Mucosa of rectum (tissue), 2 donors: ENCODE data around the gene RFFL.

Source experiments
- H3K27ac ChIP-seq, 2 donors: one replicate each; pipeline ENCODE4 v1.7.0; 2013; ENCODE audit warnings: inconsistent platforms in 2 of 2, low read depth in 2 of 2, low read length in 2 of 2
- H3K27me3 ChIP-seq, 2 donors: one replicate each; pipeline ENCODE4 v1.7.0; 2013; ENCODE audit warnings: low read length in 2 of 2; ENCODE audit not compliant: control insufficient read depth in 2 of 2, insufficient read depth in 2 of 2
- H3K36me3 ChIP-seq, 2 donors: one replicate each; pipeline ENCODE4 v1.7.0; 2013; ENCODE audit warnings: low read length in 2 of 2; ENCODE audit not compliant: control insufficient read depth in 2 of 2, insufficient read depth in 2 of 2
- H3K4me1 ChIP-seq, 2 donors: one replicate each; pipeline ENCODE4 v1.7.0; 2013; ENCODE audit warnings: low read length in 2 of 2, mild to moderate bottlenecking in 1 of 2; ENCODE audit not compliant: control insufficient read depth in 2 of 2, insufficient read depth in 2 of 2
- H3K4me3 ChIP-seq, 2 donors: one replicate each; pipeline ENCODE4 v1.7.0; 2013; ENCODE audit warnings: low read length in 2 of 2
- H3K9ac ChIP-seq, 2 donors: one replicate each; pipeline ENCODE4 v1.7.0; 2013; ENCODE audit warnings: low read length in 2 of 2, low read depth in 1 of 2, mild to moderate bottlenecking in 1 of 2
- H3K9me3 ChIP-seq, 2 donors: one replicate each; pipeline ENCODE4 v1.7.0; 2013; ENCODE audit warnings: low read length in 2 of 2; ENCODE audit not compliant: control insufficient read depth in 2 of 2
- donor health status: healthy.
- donor health status: Normal muscosa, but diverticular disease.

RFFL gene

GRCh38 chr17:35082073-35082657 is 18.7 kb upstream of the RFFL start:
- Histone ChIP-seq H3K9me3 (no peaks in the 10 kb centered on the region), H3K9ac (no peak overlapping the region), H3K4me1 (peaks cover 33 to 54% of the 10 kb centered on the region in 2 donors), H3K27me3 (no peaks in the 10 kb centered on the region), H3K27ac (peak overlapping the region in 1 of 2 donors; percentile 35), H3K36me3 (no peaks in the 10 kb centered on the region), H3K4me3 (no peak overlapping the region)

GRCh38 chr17:35081638-35082037 is 18.1 kb upstream of the RFFL start:
- Histone ChIP-seq H3K4me1 (peaks cover 30 to 51% of the 10 kb centered on the region in 2 donors), H3K9me3 (no peaks in the 10 kb centered on the region), H3K9ac (no peak overlapping the region), H3K27me3 (no peaks in the 10 kb centered on the region), H3K4me3 (no peak overlapping the region), H3K27ac (no peak overlapping the region), H3K36me3 (no peaks in the 10 kb centered on the region)

GRCh38 chr17:35080536-35080935 is 17.0 kb upstream of the RFFL start:
- H3K9ac ChIP-seq, result no peak overlapping the region
- H3K27me3 ChIP-seq, result no peaks in the 10 kb centered on the region
- peak overlapping the region; percentile 46 to 69 for H3K27ac ChIP-seq
- no peaks in the 10 kb centered on the region for H3K36me3 ChIP-seq
- peaks cover 20 to 40% of the 10 kb centered on the region in 2 donors for H3K4me1 ChIP-seq
- no peaks in the 10 kb centered on the region for H3K9me3 ChIP-seq
- no peak overlapping the region for H3K4me3 ChIP-seq

- Histone ChIP-seq H3K27me3 (no peaks in the 10 kb centered on the region), H3K9ac (no peak overlapping the region), H3K36me3 (no peaks in the 10 kb centered on the region), H3K4me3 (peak overlapping the region in 1 of 2 donors; percentile 23), H3K9me3 (no peaks in the 10 kb centered on the region), H3K27ac (peak overlapping the region; percentile 60 to 69), H3K4me1 (peaks cover 23 to 37% of the 10 kb centered on the region in 2 donors)
Observed at GRCh38 chr17:35079547-35080423, 16.3 kb upstream of the RFFL start.

- H3K9me3 ChIP-seq, result no peaks in the 10 kb centered on the region
- peaks cover 25 to 31% of the 10 kb centered on the region in 2 donors for H3K4me1 ChIP-seq
- H3K9ac ChIP-seq, result no peak overlapping the region
- no peak overlapping the region for H3K4me3 ChIP-seq
- H3K27ac ChIP-seq, result peak overlapping the region; percentile 21 to 26
- H3K36me3 ChIP-seq, result no peaks in the 10 kb centered on the region
- H3K27me3 ChIP-seq, result no peaks in the 10 kb centered on the region
Observed at GRCh38 chr17:35076874-35077273, 13.4 kb upstream of the RFFL start.

- Histone ChIP-seq H3K27me3 (no peaks in the 10 kb centered on the region), H3K4me3 (peak overlapping the region in 1 of 2 donors; percentile 29), H3K27ac (peak overlapping the region in 1 of 2 donors; percentile 1), H3K9ac (peak overlapping the region in 1 of 2 donors; percentile 5), H3K4me1 (peaks cover 21 to 23% of the 10 kb centered on the region in 2 donors), H3K9me3 (no peaks in the 10 kb centered on the region), H3K36me3 (no peaks in the 10 kb centered on the region)
Observed at GRCh38 chr17:35074711-35075707, 11.5 kb upstream of the RFFL start.

GRCh38 chr17:35073991-35074627 is 10.6 kb upstream of the RFFL start:
- Histone ChIP-seq H3K4me3 (no peak overlapping the region), H3K27ac (no peak overlapping the region), H3K36me3 (no peaks in the 10 kb centered on the region), H3K27me3 (no peaks in the 10 kb centered on the region), H3K9ac (no peak overlapping the region), H3K9me3 (no peaks in the 10 kb centered on the region), H3K4me1 (peaks cover 20% of the 10 kb centered on the region in 2 donors)

- H3K9me3 ChIP-seq, result no peaks in the 10 kb centered on the region
- H3K36me3 ChIP-seq, result no peaks in the 10 kb centered on the region
- H3K27ac ChIP-seq, result no peak overlapping the region
- H3K4me1 ChIP-seq, result peaks cover 19 to 24% of the 10 kb centered on the region in 2 donors
- no peaks in the 10 kb centered on the region for H3K27me3 ChIP-seq
- H3K9ac ChIP-seq, result no peak overlapping the region
- H3K4me3 ChIP-seq, result no peak overlapping the region
Observed at GRCh38 chr17:35073183-35073790, 9.8 kb upstream of the RFFL start.

- Histone ChIP-seq H3K27ac (no peak overlapping the region), H3K36me3 (no peaks in the 10 kb centered on the region), H3K9ac (no peak overlapping the region), H3K4me3 (no peak overlapping the region), H3K4me1 (peaks cover 7 to 10% of the 10 kb centered on the region in 2 donors), H3K27me3 (no peaks in the 10 kb centered on the region), H3K9me3 (no peaks in the 10 kb centered on the region)
Observed at GRCh38 chr17:35069311-35069710, 5.8 kb upstream of the RFFL start.
